ENCODE data around the gene PHEX.

DNA sequence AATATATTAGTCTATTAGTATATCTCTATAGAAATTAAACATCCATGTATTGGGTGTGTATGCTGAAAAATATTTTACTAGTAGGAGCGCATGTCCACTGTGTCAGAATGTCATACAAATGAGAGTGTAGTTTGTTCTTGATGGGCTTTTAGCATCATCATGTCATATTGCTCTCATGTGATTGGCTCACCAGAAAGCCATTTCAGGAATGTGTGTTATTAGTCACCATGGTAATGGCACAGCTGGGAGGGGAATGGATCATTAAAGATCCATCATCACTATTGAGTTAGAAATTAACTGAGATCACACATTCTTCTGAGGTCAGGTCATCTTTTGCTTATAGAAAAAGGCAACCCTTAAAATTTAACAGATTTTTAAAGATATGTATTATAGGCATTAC lies 77.3 kb downstream of the PHEX start:
- no peak for TF ChIP-seq EZH2 (IDR thresholded peaks at IDR 0.05; ENCODE audit: borderline replicate concordance, low read depth, low read length, severe bottlenecking)
- TF ChIP-seq, protein P1, sequence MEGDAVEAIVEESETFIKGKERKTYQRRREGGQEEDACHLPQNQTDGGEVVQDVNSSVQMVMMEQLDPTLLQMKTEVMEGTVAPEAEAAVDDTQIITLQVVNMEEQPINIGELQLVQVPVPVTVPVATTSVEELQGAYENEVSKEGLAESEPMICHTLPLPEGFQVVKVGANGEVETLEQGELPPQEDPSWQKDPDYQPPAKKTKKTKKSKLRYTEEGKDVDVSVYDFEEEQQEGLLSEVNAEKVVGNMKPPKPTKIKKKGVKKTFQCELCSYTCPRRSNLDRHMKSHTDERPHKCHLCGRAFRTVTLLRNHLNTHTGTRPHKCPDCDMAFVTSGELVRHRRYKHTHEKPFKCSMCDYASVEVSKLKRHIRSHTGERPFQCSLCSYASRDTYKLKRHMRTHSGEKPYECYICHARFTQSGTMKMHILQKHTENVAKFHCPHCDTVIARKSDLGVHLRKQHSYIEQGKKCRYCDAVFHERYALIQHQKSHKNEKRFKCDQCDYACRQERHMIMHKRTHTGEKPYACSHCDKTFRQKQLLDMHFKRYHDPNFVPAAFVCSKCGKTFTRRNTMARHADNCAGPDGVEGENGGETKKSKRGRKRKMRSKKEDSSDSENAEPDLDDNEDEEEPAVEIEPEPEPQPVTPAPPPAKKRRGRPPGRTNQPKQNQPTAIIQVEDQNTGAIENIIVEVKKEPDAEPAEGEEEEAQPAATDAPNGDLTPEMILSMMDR (IDR thresholded peaks at IDR 0.05; ENCODE audit: borderline replicate concordance, extremely low read depth, low read length, poor library complexity, severe bottlenecking) = no peak
